ENCODE results near the gene DDX11. TPM values are rescaled to one million over a fixed set of nuclear protein-coding genes. Genes with fewer than 3 reads are reported as not detected.
"Not testable (repeated sequence)": the region's sequence is repeated elsewhere in the genome, so short reads cannot be mapped to it uniquely, and the experiment has no call there.

Gene DDX11
- polyA plus RNA-seq, 3 donors: 0.61 to 41.2 (median 1.7) TPM

DNA sequence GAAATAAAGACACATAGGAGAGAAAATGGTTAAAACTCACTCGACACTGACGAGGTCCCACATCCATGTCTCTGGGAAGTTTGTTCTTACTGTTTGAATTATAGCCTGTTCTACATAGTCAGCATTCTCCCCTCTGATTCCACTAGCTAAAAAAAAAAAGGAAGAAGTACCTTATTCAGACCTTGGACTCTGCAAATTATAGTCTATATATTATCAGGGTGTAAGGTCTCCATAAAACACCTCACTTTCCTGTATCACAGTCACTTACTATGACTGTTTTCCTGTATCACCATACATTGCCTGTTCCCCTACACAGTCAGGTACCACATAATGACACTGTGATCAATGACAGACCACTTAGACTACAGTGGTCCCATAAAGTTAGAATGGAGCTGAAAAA lies 62.9 kb downstream of the DDX11 start:
- H3K27ac Mint-ChIP-seq; H3K79me2 ChIP-seq (ENCODE audit: insufficient read depth, low read length); H3K4me3 Mint-ChIP-seq; H3K4me2 ChIP-seq (replicated peaks; ENCODE audit: extremely low read depth, low read length, poor library complexity, severe bottlenecking); H3K36me3 ChIP-seq (replicated peaks in 1 of 2; ENCODE audit: control insufficient read depth in 1 of 2, insufficient read depth in 2 of 2, low read length in 2 of 2); H3K4me1 Mint-ChIP-seq; H2AFZ ChIP-seq (ENCODE audit: insufficient read depth, low read depth, low read length, poor library complexity, severe bottlenecking); H3K4me1 ChIP-seq (ENCODE audit: control insufficient read depth in 1 of 2, insufficient read depth in 2 of 2, low read length in 2 of 2); intact Hi-C loops (cut with micrococcal nuclease); DNase-seq; H3K27me3 ChIP-seq (ENCODE audit: control insufficient read depth in 2 of 2, insufficient read depth in 2 of 2, low read length in 2 of 2); H3K27me3 Mint-ChIP-seq (ENCODE audit: low read depth in 3 of 3); H3K36me3 Mint-ChIP-seq; H4K20me1 ChIP-seq (ENCODE audit: insufficient read depth, low read length); H3K4me3 ChIP-seq (replicated peaks in 1 of 3; ENCODE audit: low read depth in 2 of 3, low read length in 3 of 3); H3K9me3 ChIP-seq (replicated peaks in 1 of 2; ENCODE audit: control insufficient read depth in 1 of 2, insufficient read depth in 1 of 2, low read length in 2 of 2); H3K9ac ChIP-seq (ENCODE audit: insufficient read depth, low read length, poor library complexity, severe bottlenecking); H3K27ac ChIP-seq (ENCODE audit: low read depth in 1 of 2, low read length in 2 of 2): not testable (repeated sequence)
- peaks cover 0 to 11% (median 8%) of the 10 kb centered on the region in 7 donors for H3K9me3 Mint-ChIP-seq
- WGBS (ENCODE audit: insufficient coverage): no CpG with 5 or more reads among the region's 2 CpGs

DNA sequence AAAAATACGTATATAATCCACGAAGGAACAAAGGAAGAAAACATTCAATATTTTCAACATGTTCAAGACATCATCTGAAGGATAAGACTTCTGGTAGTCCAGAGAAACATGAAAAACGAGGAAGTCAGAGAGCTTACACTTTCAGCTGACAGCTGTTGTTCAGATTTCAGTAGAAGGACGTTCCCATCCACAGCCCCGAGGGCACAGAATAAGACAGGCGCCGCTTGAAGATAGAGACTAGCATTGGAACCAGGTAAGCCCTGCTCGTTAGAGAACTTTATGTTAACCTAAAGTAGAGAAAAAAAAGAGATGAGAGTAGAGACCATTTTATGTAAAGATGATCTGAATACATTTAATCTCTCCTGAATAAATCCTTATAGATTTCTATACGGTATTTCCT lies 71.1 kb downstream of the DDX11 start:
- H3K27ac Mint-ChIP-seq; H3K4me3 Mint-ChIP-seq; H3K27ac ChIP-seq (ENCODE audit: low read depth in 1 of 2, low read length in 2 of 2); H3K4me3 ChIP-seq (replicated peaks in 1 of 3; ENCODE audit: low read depth in 2 of 3, low read length in 3 of 3); H4K20me1 ChIP-seq (ENCODE audit: insufficient read depth, low read length); H3K4me1 ChIP-seq (ENCODE audit: control insufficient read depth in 1 of 2, insufficient read depth in 2 of 2, low read length in 2 of 2); H3K36me3 ChIP-seq (replicated peaks in 1 of 2; ENCODE audit: control insufficient read depth in 1 of 2, insufficient read depth in 2 of 2, low read length in 2 of 2); intact Hi-C loops (cut with micrococcal nuclease); H3K9me3 ChIP-seq (replicated peaks in 1 of 2; ENCODE audit: control insufficient read depth in 1 of 2, insufficient read depth in 1 of 2, low read length in 2 of 2); H3K4me2 ChIP-seq (replicated peaks; ENCODE audit: extremely low read depth, low read length, poor library complexity, severe bottlenecking); DNase-seq; H3K4me1 Mint-ChIP-seq; H3K27me3 Mint-ChIP-seq (ENCODE audit: low read depth in 3 of 3); H3K9ac ChIP-seq (ENCODE audit: insufficient read depth, low read length, poor library complexity, severe bottlenecking); H3K27me3 ChIP-seq (ENCODE audit: control insufficient read depth in 2 of 2, insufficient read depth in 2 of 2, low read length in 2 of 2); H3K36me3 Mint-ChIP-seq; H3K79me2 ChIP-seq (ENCODE audit: insufficient read depth, low read length); H2AFZ ChIP-seq (ENCODE audit: insufficient read depth, low read depth, low read length, poor library complexity, severe bottlenecking): not testable (repeated sequence)
- peaks cover 0 to 11% (median 5%) of the 10 kb centered on the region in 7 donors for H3K9me3 Mint-ChIP-seq
- WGBS (ENCODE audit: insufficient coverage): no CpG with 5 or more reads among the region's 9 CpGs

DNA sequence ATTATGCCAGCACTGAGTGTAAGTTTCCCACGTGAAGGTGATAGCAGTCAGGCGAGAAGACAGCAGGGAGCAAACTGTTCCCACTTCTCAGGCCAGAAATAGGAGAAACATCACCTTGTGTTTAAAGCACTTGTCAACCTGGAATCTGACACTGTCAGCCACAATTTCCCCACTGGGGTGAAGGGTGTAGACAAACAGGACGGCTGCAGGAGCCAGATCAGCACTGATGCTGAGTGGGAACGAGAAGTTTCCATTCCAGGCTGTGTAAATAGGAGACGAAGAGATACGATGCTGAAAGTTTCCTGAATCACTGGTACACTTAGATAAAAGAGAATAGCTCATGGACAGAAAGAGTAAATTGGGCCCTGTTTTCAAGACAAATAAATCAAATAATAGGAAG lies 71.6 kb downstream of the DDX11 start:
- H3K9me3 Mint-ChIP-seq; H3K4me1 Mint-ChIP-seq; DNase-seq; H3K27me3 Mint-ChIP-seq (ENCODE audit: low read depth in 3 of 3); H3K27ac ChIP-seq (ENCODE audit: low read depth in 1 of 2, low read length in 2 of 2); H3K36me3 ChIP-seq (replicated peaks in 1 of 2; ENCODE audit: control insufficient read depth in 1 of 2, insufficient read depth in 2 of 2, low read length in 2 of 2); H3K27me3 ChIP-seq (ENCODE audit: control insufficient read depth in 2 of 2, insufficient read depth in 2 of 2, low read length in 2 of 2); H3K4me3 Mint-ChIP-seq; H3K27ac Mint-ChIP-seq; H3K4me2 ChIP-seq (replicated peaks; ENCODE audit: extremely low read depth, low read length, poor library complexity, severe bottlenecking); H3K79me2 ChIP-seq (ENCODE audit: insufficient read depth, low read length); H3K4me3 ChIP-seq (replicated peaks in 1 of 3; ENCODE audit: low read depth in 2 of 3, low read length in 3 of 3); H3K4me1 ChIP-seq (ENCODE audit: control insufficient read depth in 1 of 2, insufficient read depth in 2 of 2, low read length in 2 of 2); H2AFZ ChIP-seq (ENCODE audit: insufficient read depth, low read depth, low read length, poor library complexity, severe bottlenecking); intact Hi-C loops (cut with micrococcal nuclease); H3K9ac ChIP-seq (ENCODE audit: insufficient read depth, low read length, poor library complexity, severe bottlenecking); H3K36me3 Mint-ChIP-seq; H3K9me3 ChIP-seq (replicated peaks in 1 of 2; ENCODE audit: control insufficient read depth in 1 of 2, insufficient read depth in 1 of 2, low read length in 2 of 2); H4K20me1 ChIP-seq (ENCODE audit: insufficient read depth, low read length): not testable (repeated sequence)
- WGBS (ENCODE audit: insufficient coverage): no CpG with 5 or more reads among the region's 6 CpGs

DNA sequence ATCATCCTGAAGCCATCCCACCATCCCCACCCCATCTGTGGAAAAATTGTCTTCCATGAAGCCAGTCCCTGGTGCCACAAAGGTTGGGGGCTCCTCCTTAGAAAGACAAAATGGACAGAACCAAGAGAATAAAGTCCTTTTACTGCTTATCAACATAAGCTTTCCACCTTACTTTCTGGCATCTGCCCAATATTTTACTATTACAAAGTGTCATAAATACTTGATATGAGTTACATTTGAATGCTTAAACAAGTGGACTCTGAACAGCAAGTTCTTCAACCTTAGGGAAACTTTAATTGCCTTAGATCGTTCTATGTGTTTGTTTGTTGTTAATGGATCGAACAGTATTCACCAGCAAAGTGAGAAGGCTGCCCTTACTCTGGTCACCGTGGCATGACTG lies 73.8 kb downstream of the DDX11 start:
- H3K4me2 ChIP-seq (replicated peaks; ENCODE audit: extremely low read depth, low read length, poor library complexity, severe bottlenecking); H2AFZ ChIP-seq (ENCODE audit: insufficient read depth, low read depth, low read length, poor library complexity, severe bottlenecking); H3K27me3 Mint-ChIP-seq (ENCODE audit: low read depth in 3 of 3); intact Hi-C loops (cut with micrococcal nuclease); H3K9ac ChIP-seq (ENCODE audit: insufficient read depth, low read length, poor library complexity, severe bottlenecking); H3K27ac ChIP-seq (ENCODE audit: low read depth in 1 of 2, low read length in 2 of 2); H3K36me3 ChIP-seq (replicated peaks in 1 of 2; ENCODE audit: control insufficient read depth in 1 of 2, insufficient read depth in 2 of 2, low read length in 2 of 2); DNase-seq; H3K79me2 ChIP-seq (ENCODE audit: insufficient read depth, low read length); H4K20me1 ChIP-seq (ENCODE audit: insufficient read depth, low read length); H3K4me1 Mint-ChIP-seq; H3K4me1 ChIP-seq (ENCODE audit: control insufficient read depth in 1 of 2, insufficient read depth in 2 of 2, low read length in 2 of 2); H3K4me3 Mint-ChIP-seq; H3K27ac Mint-ChIP-seq; H3K4me3 ChIP-seq (replicated peaks in 1 of 3; ENCODE audit: low read depth in 2 of 3, low read length in 3 of 3); H3K9me3 ChIP-seq (replicated peaks in 1 of 2; ENCODE audit: control insufficient read depth in 1 of 2, insufficient read depth in 1 of 2, low read length in 2 of 2); H3K27me3 ChIP-seq (ENCODE audit: control insufficient read depth in 2 of 2, insufficient read depth in 2 of 2, low read length in 2 of 2); H3K36me3 Mint-ChIP-seq; H3K9me3 Mint-ChIP-seq: not testable (repeated sequence)
- WGBS (ENCODE audit: insufficient coverage): no CpG with 5 or more reads among the region's 3 CpGs

All from CD14-positive monocyte (primary cell).